Liver (tissue), 9 donors: Measurements from ENCODE around the gene PPP4R1. TPM values are rescaled to one million over a fixed set of nuclear protein-coding genes. Genes with fewer than 3 reads are reported as not detected.

Source experiments
- DNase-seq: peaks from one replicate; pipeline ENCODE4 v3.0.0-alpha.2; 2017; ENCODE audit warnings: low spot score
- H3K27ac ChIP-seq, 2 donors: one replicate each; pipeline ENCODE4 v1.7.0; 2013; ENCODE audit warnings: inconsistent platforms in 2 of 2, low read length in 2 of 2, control low read depth in 1 of 2, low read depth in 1 of 2, mild to moderate bottlenecking in 1 of 2
- H3K27me3 ChIP-seq, 4 donors: one replicate each; pipeline versions ENCODE4 v1.6.1 to v1.7.0; 2013; ENCODE audit warnings: low read length in 3 of 4, inconsistent platforms in 1 of 4, mild to moderate bottlenecking in 1 of 4, moderate library complexity in 1 of 4; ENCODE audit not compliant: control insufficient read depth in 4 of 4, insufficient read depth in 4 of 4
- H3K36me3 ChIP-seq, 4 donors: one replicate each; pipeline versions ENCODE4 v1.6.1 to v1.7.0; 2013; ENCODE audit warnings: low read length in 3 of 4, mild to moderate bottlenecking in 3 of 4, low read depth in 1 of 4, moderate library complexity in 1 of 4; ENCODE audit not compliant: control insufficient read depth in 4 of 4, insufficient read depth in 3 of 4
- H3K4me1 ChIP-seq, 4 donors: one replicate each; pipeline versions ENCODE4 v1.6.1 to v1.7.0; 2013; ENCODE audit warnings: low read length in 3 of 4, mild to moderate bottlenecking in 3 of 4, moderate library complexity in 1 of 4; ENCODE audit not compliant: control insufficient read depth in 4 of 4, insufficient read depth in 4 of 4
- H3K4me3 ChIP-seq, 3 donors: one replicate each; pipeline versions ENCODE4 v1.6.1 to v1.7.0; 2013; ENCODE audit warnings: low read length in 3 of 3, control low read depth in 1 of 3, low read depth in 1 of 3, mild to moderate bottlenecking in 1 of 3
- H3K9ac ChIP-seq, 2 donors: one replicate each; pipeline ENCODE4 v1.7.0; 2013; ENCODE audit warnings: low read length in 2 of 2, mild to moderate bottlenecking in 2 of 2, moderate library complexity in 2 of 2, control low read depth in 1 of 2, low read depth in 1 of 2
- H3K9me3 ChIP-seq, 4 donors: one replicate each; pipeline versions ENCODE4 v1.6.1 to v1.7.0; 2013; ENCODE audit warnings: low read length in 3 of 4; ENCODE audit not compliant: control insufficient read depth in 4 of 4
- EGR1 ChIP-seq, 2 donors: IDR thresholded peaks; 2 replicates each; pipeline ENCODE4 v1.6.1; 2016 to 2018; ENCODE audit warnings: antibody characterized with exemption in 2 of 2, low read depth in 2 of 2
- FOXA2 ChIP-seq: IDR thresholded peaks from 2 replicates; pipeline ENCODE4 v1.6.1; 2016; ENCODE audit warnings: antibody characterized with exemption
- GABPA ChIP-seq, 2 donors: IDR thresholded peaks in 1 of 2; conservative IDR thresholded peaks in 1 of 2; 2 replicates each; pipeline ENCODE4 v1.6.1; 2016; ENCODE audit warnings: antibody characterized with exemption in 2 of 2, mild to moderate bottlenecking in 1 of 2, moderate library complexity in 1 of 2
- HNF4A ChIP-seq, 2 donors: conservative IDR thresholded peaks; 2 replicates each; pipeline ENCODE4 v1.6.1; 2016; ENCODE audit warnings: antibody characterized with exemption in 2 of 2, mild to moderate bottlenecking in 2 of 2
- HNF4G ChIP-seq: IDR thresholded peaks from 2 replicates; pipeline ENCODE4 v1.6.1; 2016; ENCODE audit warnings: antibody characterized with exemption
- JUND ChIP-seq, 2 donors: IDR thresholded peaks; 2 replicates each; pipeline ENCODE4 v1.6.1; 2016; ENCODE audit warnings: antibody characterized with exemption in 2 of 2
- NR2F2 ChIP-seq: IDR thresholded peaks from 2 replicates; pipeline ENCODE4 v1.6.1; 2016; ENCODE audit warnings: antibody characterized with exemption
- RAD21 ChIP-seq, 2 donors: IDR thresholded peaks; 2 replicates each; pipeline ENCODE4 v1.6.1; 2016; ENCODE audit warnings: antibody characterized with exemption in 2 of 2, mild to moderate bottlenecking in 2 of 2
- SP1 ChIP-seq: IDR thresholded peaks from 2 replicates; pipeline ENCODE4 v1.6.1; 2018; ENCODE audit warnings: antibody characterized with exemption, mild to moderate bottlenecking
- TAF1 ChIP-seq: conservative IDR thresholded peaks from 2 replicates; pipeline ENCODE4 v1.6.1; 2016; ENCODE audit warnings: antibody characterized with exemption, mild to moderate bottlenecking
- WGBS: extraction: QIAGEN DNeasy Blood & Tissue Kit; methylation state at CpG from one replicate; pipeline ENCODE4 v1.1.7; 2013; 5-methylcytosine and 5-hydroxymethylcytosine counted together
- polyA plus RNA-seq, 2 donors: library from polyadenylated mRNA; stranded (reverse) in 1 of 2; unstranded in 1 of 2; fragments of 200-250 nt in 1 of 2; fragments of >200 nt in 1 of 2; fragmentation: Nextera tagmentation in 1 of 2; extraction: Ambion mirVana in 1 of 2; gene quantifications; one replicate each; pipeline versions ENCODE4 v1.2.1 to v1.2.3, GENCODE V29; 2013 to 2015
- total RNA-seq, 2 donors: library from RNA; depleted of rRNA; stranded (reverse); fragments of >200 nt; gene quantifications; one replicate each; pipeline ENCODE4 v1.2.3, GENCODE V29; 2014
- TF ChIP-seq, protein P1 (sequence below): IDR thresholded peaks from 2 replicates; pipeline ENCODE4 v1.6.1; 2016; ENCODE audit warnings: antibody characterized with exemption
- TF ChIP-seq, protein P2 (sequence below): fragments of 150-350 bp; IDR thresholded peaks from 2 replicates; pipeline ENCODE4 v1.5.1; 2017; ENCODE audit warnings: improper control_type of control experiment, low read depth, low read length; ENCODE audit not compliant: missing input control
- TF ChIP-seq, protein P3 (sequence below): IDR thresholded peaks from 2 replicates; pipeline ENCODE4 v1.6.1; 2016; ENCODE audit warnings: antibody characterized with exemption
- TF ChIP-seq, protein P4 (sequence below): IDR thresholded peaks from 2 replicates; pipeline ENCODE4 v1.6.1; 2016; ENCODE audit warnings: antibody characterized with exemption
- donor health status: healthy.
- donor health status: healthy.
- donor health status: healthy.
- donor health status: healthy.
- donor health status: healthy.

The PPP4R1 gene
- total and polyA plus RNA-seq, 4 donors, result 11.7 to 50.8 (median 22.8) TPM

DNA sequence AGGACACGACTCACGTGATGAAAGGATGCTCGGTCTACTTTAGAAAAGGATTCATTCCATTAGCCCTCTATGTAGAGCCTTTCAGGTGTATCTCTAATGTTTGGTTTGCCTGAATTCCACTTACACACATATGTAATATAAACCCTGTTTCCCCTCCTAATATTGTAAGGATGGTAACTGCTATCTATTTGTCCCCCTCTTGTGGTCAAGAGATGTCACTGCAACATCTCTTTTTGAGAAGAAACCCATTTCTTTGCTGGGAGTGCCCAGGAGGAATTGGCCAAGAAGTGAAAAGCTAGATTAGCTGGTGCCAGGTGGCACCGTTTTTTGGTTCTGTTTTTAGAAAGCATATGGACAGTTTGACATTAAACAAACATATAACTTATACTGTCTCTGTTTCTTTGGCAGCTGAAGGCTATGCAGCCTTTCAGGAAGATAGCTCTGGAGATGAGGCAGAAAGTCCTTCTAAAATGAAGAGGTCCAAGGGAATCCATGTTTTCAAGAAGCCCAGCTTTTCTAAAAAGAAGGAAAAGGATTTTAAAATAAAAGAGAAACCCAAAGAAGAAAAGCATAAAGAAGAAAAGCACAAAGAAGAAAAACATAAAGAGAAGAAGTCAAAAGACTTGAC is 97.8 kb downstream of the PPP4R1 start:
- no peaks in the 10 kb centered on the region for H3K27me3 ChIP-seq
- H3K4me3 ChIP-seq, result no peak overlapping the region
- no peaks in the 10 kb centered on the region for H3K4me1 ChIP-seq
- no peak overlapping the region for H3K9ac ChIP-seq
- TF ChIP-seq NR2F2, result no peak
- TF ChIP-seq, protein P1, sequence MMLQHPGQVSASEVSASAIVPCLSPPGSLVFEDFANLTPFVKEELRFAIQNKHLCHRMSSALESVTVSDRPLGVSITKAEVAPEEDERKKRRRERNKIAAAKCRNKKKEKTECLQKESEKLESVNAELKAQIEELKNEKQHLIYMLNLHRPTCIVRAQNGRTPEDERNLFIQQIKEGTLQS, result no peak
- peak; percentile 86 to 93 for TF ChIP-seq RAD21 (IDR thresholded peaks at IDR 0.05)
- TF ChIP-seq, protein P2, sequence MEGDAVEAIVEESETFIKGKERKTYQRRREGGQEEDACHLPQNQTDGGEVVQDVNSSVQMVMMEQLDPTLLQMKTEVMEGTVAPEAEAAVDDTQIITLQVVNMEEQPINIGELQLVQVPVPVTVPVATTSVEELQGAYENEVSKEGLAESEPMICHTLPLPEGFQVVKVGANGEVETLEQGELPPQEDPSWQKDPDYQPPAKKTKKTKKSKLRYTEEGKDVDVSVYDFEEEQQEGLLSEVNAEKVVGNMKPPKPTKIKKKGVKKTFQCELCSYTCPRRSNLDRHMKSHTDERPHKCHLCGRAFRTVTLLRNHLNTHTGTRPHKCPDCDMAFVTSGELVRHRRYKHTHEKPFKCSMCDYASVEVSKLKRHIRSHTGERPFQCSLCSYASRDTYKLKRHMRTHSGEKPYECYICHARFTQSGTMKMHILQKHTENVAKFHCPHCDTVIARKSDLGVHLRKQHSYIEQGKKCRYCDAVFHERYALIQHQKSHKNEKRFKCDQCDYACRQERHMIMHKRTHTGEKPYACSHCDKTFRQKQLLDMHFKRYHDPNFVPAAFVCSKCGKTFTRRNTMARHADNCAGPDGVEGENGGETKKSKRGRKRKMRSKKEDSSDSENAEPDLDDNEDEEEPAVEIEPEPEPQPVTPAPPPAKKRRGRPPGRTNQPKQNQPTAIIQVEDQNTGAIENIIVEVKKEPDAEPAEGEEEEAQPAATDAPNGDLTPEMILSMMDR, result peak; percentile 79
- TF ChIP-seq TAF1, result no peak
- no peaks in the 10 kb centered on the region for H3K9me3 ChIP-seq
- DNase-seq, result no peak
- peaks cover 0 to 6% (median 4%) of the 10 kb centered on the region in 4 donors for H3K36me3 ChIP-seq
- no peak overlapping the region for H3K27ac ChIP-seq
- WGBS, result 75% methylated on average over 4 of the region's 4 CpGs

DNA sequence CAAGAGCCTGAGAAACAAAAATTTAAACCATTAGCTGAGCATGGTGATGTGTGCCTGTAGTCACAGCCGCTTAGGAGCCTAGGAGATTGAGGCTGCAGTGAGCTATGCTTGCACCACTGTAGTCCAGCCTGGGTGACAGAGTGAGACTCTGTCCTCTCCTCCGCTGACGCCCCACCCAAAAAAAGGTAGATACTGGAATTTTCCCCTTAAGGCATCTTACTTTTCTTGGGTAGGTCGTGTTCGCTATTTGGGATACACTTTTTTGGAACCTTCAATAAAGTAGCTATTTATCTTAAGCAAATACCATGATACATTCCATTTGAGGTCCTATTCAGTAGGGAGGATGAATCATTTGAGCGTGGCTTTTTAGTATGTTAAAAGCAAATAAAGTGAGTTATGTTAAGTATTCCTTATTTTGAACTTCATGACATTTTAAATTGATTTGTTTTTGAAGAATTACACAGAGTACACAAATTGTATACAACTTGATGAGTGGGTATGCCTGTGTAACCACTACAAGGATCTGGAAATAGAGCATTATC is 100.3 kb downstream of the PPP4R1 start:
- Histone ChIP-seq H3K27me3 (no peaks in the 10 kb centered on the region), H3K27ac (no peak overlapping the region), H3K4me1 (no peaks in the 10 kb centered on the region), H3K9me3 (no peaks in the 10 kb centered on the region), H3K9ac (no peak overlapping the region), H3K4me3 (no peak overlapping the region), H3K36me3 (peaks cover 0 to 6% (median 4%) of the 10 kb centered on the region in 4 donors)
- 96% methylated on average over 6 of the region's 6 CpGs for WGBS
- no peak for DNase-seq
- TF ChIP-seq TAF1 (no peak), GABPA (IDR thresholded peaks at IDR 0.05 in 1 of 2, conservative IDR thresholded peaks at IDR 0.05 in 1 of 2) (no peak), HNF4A (conservative IDR thresholded peaks at IDR 0.05) (no peak), JUND (IDR thresholded peaks at IDR 0.05) (no peak), SP1 (no peak), HNF4G (no peak), FOXA2 (no peak), EGR1 (IDR thresholded peaks at IDR 0.05; ENCODE audit: low read depth in 2 of 2) (no peak), NR2F2 (no peak)
- TF ChIP-seq, protein P3, sequence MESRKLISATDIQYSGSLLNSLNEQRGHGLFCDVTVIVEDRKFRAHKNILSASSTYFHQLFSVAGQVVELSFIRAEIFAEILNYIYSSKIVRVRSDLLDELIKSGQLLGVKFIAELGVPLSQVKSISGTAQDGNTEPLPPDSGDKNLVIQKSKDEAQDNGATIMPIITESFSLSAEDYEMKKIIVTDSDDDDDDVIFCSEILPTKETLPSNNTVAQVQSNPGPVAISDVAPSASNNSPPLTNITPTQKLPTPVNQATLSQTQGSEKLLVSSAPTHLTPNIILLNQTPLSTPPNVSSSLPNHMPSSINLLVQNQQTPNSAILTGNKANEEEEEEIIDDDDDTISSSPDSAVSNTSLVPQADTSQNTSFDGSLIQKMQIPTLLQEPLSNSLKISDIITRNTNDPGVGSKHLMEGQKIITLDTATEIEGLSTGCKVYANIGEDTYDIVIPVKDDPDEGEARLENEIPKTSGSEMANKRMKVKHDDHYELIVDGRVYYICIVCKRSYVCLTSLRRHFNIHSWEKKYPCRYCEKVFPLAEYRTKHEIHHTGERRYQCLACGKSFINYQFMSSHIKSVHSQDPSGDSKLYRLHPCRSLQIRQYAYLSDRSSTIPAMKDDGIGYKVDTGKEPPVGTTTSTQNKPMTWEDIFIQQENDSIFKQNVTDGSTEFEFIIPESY, result no peak
- TF ChIP-seq, protein P2, result no peak
- TF ChIP-seq, protein P1, result no peak
- TF ChIP-seq, protein P4, sequence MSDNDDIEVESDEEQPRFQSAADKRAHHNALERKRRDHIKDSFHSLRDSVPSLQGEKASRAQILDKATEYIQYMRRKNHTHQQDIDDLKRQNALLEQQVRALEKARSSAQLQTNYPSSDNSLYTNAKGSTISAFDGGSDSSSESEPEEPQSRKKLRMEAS, result no peak
